GDM1 (cell line): ENCODE data around the gene PID1.
"Not testable (repeated sequence)": the region's sequence is repeated elsewhere in the genome, so short reads cannot be mapped to it uniquely, and the experiment has no call there.

Experiments used
- DNase-seq: peaks from one replicate; lab custom pipeline; 2025; lab: John Stamatoyannopoulos, UW

Gene PID1

GRCh38 chr2:229212241-229212640 lies 58.8 kb downstream of the PID1 start:
- no peak for DNase-seq

- DNase-seq = no peak
Measured at GRCh38 chr2:229210641-229211040, 60.4 kb downstream of the PID1 start.

GRCh38 chr2:229206548-229206947 lies 64.5 kb downstream of the PID1 start:
- no peak for DNase-seq

GRCh38 chr2:229205704-229206103 lies 65.4 kb downstream of the PID1 start:
- DNase-seq = no peak

GRCh38 chr2:229202646-229203045 lies 68.4 kb downstream of the PID1 start:
- no peak for DNase-seq

- no peak for DNase-seq
Measured at GRCh38 chr2:229201521-229201920, 69.6 kb downstream of the PID1 start.

GRCh38 chr2:229199267-229199666 lies 71.8 kb downstream of the PID1 start:
- DNase-seq = no peak

GRCh38 chr2:229196448-229196847 lies 74.6 kb downstream of the PID1 start:
- no peak for DNase-seq

- DNase-seq = no peak
Measured at GRCh38 chr2:229195346-229195947, 75.6 kb downstream of the PID1 start.

GRCh38 chr2:229193281-229193680 lies 77.8 kb downstream of the PID1 start:
- no peak for DNase-seq

- DNase-seq = no peak
Measured at GRCh38 chr2:229191413-229191812, 79.7 kb downstream of the PID1 start.

GRCh38 chr2:229187123-229187522 lies 84.0 kb downstream of the PID1 start:
- DNase-seq = not testable (repeated sequence)

- DNase-seq = no peak
Measured at GRCh38 chr2:229181641-229182040, 89.4 kb downstream of the PID1 start.

GRCh38 chr2:229180658-229181057 lies 90.4 kb downstream of the PID1 start:
- DNase-seq = no peak

GRCh38 chr2:229179628-229180027 lies 91.5 kb downstream of the PID1 start:
- no peak for DNase-seq

- no peak for DNase-seq
Measured at GRCh38 chr2:229178706-229179105, 92.4 kb downstream of the PID1 start.

GRCh38 chr2:229178117-229178516 lies 93.0 kb downstream of the PID1 start:
- no peak for DNase-seq

GRCh38 chr2:229176136-229176535 lies 95.0 kb downstream of the PID1 start:
- no peak for DNase-seq

- no peak for DNase-seq
Measured at GRCh38 chr2:229175497-229175863, 95.6 kb downstream of the PID1 start.

- DNase-seq = no peak
Measured at GRCh38 chr2:229174794-229175496, 96.1 kb downstream of the PID1 start.

- DNase-seq = no peak
Measured at GRCh38 chr2:229173825-229174359, 97.2 kb downstream of the PID1 start.

- no peak for DNase-seq
Measured at GRCh38 chr2:229170916-229171315, 100.2 kb downstream of the PID1 start.

GRCh38 chr2:229170171-229170570 lies 100.9 kb downstream of the PID1 start:
- no peak for DNase-seq

- no peak for DNase-seq
Measured at GRCh38 chr2:229169751-229170150, 101.3 kb downstream of the PID1 start.
